MM.1S (cell line): ENCODE results near the gene ADCY9.

Experiments
- CTCF ChIP-seq: fragments of 300-600 bp; sonication (generic); IDR thresholded peaks from 2 replicates; pipeline ENCODE4 v1.5.1; 2016; ENCODE audit warnings: antibody characterized with exemption, low read length, mixed read lengths
- EZH2 ChIP-seq: fragments of 300-600 bp; sonication (generic); optimal IDR thresholded peaks from 2 replicates; pipeline ENCODE3; 2017; ENCODE audit warnings: low read depth, mild to moderate bottlenecking, antibody characterized with exemption, low read length, mixed read lengths
- EZH2phosphoT487 ChIP-seq: fragments of 300-600 bp; sonication (generic); IDR thresholded peaks from 2 replicates; pipeline ENCODE4 v1.6.1; 2018; ENCODE audit warnings: antibody characterized with exemption, low read length

DNA sequence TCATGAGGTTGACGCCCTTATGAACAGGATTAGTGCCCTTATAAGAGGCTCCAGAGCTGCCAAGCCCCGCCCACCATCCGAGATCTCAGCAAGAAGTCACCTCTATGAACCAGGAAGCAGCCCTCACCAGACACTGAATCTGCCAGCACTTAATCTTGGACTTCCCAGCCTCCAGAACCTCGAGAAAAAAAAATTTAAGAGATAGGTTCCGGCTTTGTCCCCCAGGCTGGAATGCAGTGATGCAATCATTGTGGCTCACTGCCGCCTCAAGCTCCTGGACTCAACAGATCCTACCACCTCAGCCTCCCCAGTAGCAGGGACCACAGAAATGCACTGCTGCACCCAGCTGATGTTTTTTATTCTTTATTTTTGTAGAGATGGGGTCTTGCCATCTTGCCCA, 22.5 kb upstream of the ADCY9 start:
- no peak for TF ChIP-seq CTCF
- no peak for TF ChIP-seq EZH2
- no peak for TF ChIP-seq EZH2phosphoT487
